PC-3 (cell line): ENCODE measurements around the gene ATG4B. TPM values are rescaled to one million over a fixed set of nuclear protein-coding genes. Genes with fewer than 3 reads are reported as not detected.

ENCODE experiments used
- ATAC-seq: fragments of 200-7000 bp; cut with Tn5 transposase; 2 replicates; pipeline ENCODE4 v1.9.1; 2020; ENCODE audit warnings: mild to moderate bottlenecking, moderate library complexity
- BruUV-seq: library from RNA; stranded (reverse); fragments of 400-500 nt; replicated peaks from 2 replicates; lab custom pipeline; 2021; lab: Mats Ljungman, UMichigan
- CTCF ChIA-PET: fragments of 300-600 bp; sonication (Branson Sonifier 250); formaldehyde crosslinking; loops from one replicate; lab custom pipeline; 2022; ENCODE audit warnings: antibody characterized with exemption; lab: Charles Lee
- POLR2A ChIA-PET: fragments of 300-600 bp; sonication (Branson Sonifier 250); formaldehyde crosslinking; loops from one replicate; lab custom pipeline; 2022; ENCODE audit warnings: antibody characterized with exemption; ENCODE audit not compliant: unreplicated experiment; lab: Charles Lee
- DNase-seq: peaks from one replicate; pipeline ENCODE4 v3.0.0-alpha.2; 2015
- H2AFZ ChIP-seq: fragments of 300-600 bp; sonication (generic); 2 replicates; pipeline ENCODE4 v1.6.0; 2016; ENCODE audit warnings: antibody characterized with exemption, low read length
- H3F3A ChIP-seq: fragments of 300-600 bp; sonication (generic); one replicate; pipeline ENCODE4 v1.6.0; 2017; ENCODE audit warnings: antibody characterized with exemption, low read length, control low read depth, mild to moderate bottlenecking; ENCODE audit not compliant: unreplicated experiment
- H3K27ac ChIP-seq: fragments of 300-600 bp; sonication (generic); 2 replicates; pipeline ENCODE4 v1.5.1; 2016; ENCODE audit warnings: mild to moderate bottlenecking, low read length
- H3K27me3 ChIP-seq: fragments of 300-600 bp; sonication (generic); 2 replicates; pipeline ENCODE4 v1.6.1; 2016; ENCODE audit warnings: low read length, mixed read lengths
- H3K36me3 ChIP-seq: fragments of 300-600 bp; sonication (generic); 2 replicates; pipeline ENCODE4 v1.6.1; 2016; ENCODE audit warnings: low read depth, mixed run types, low read length, mixed read lengths
- H3K4me1 ChIP-seq: fragments of 300-600 bp; sonication (generic); 2 replicates; pipeline ENCODE4 v1.5.1; 2016; ENCODE audit warnings: low read length; ENCODE audit not compliant: insufficient read depth
- H3K4me2 ChIP-seq: fragments of 300-600 bp; sonication (generic); 2 replicates; pipeline ENCODE4 v1.6.0; 2016; ENCODE audit warnings: low read length
- H3K4me3 ChIP-seq: fragments of 300-600 bp; sonication (generic); 2 replicates; pipeline ENCODE4 v1.5.1; 2016; ENCODE audit warnings: mild to moderate bottlenecking, low read length, mixed read lengths
- H3K79me2 ChIP-seq: fragments of 300-600 bp; sonication (generic); 2 replicates; pipeline ENCODE4 v1.6.1; 2017; ENCODE audit warnings: low read length, mixed read lengths
- H3K9ac ChIP-seq: fragments of 300-600 bp; sonication (generic); 2 replicates; pipeline ENCODE4 v1.6.0; 2016; ENCODE audit warnings: mild to moderate bottlenecking, low read length
- H3K9me2 ChIP-seq: fragments of 300-600 bp; sonication (generic); replicated peaks from 2 replicates; pipeline ENCODE4 v1.6.1; 2016; ENCODE audit warnings: mixed run types, low read length, mixed read lengths
- H3K9me3 ChIP-seq: fragments of 300-600 bp; sonication (generic); 2 replicates; pipeline ENCODE4 v1.6.1; 2016; ENCODE audit warnings: low read length, mixed read lengths
- H4K20me1 ChIP-seq: fragments of 300-600 bp; sonication (generic); 2 replicates; pipeline ENCODE4 v1.6.1; 2016; ENCODE audit warnings: low read length, mixed read lengths
- CTCF ChIP-seq: fragments of 300-600 bp; sonication (generic); conservative IDR thresholded peaks from 2 replicates; pipeline ENCODE4 v1.5.1; 2017; ENCODE audit warnings: antibody characterized with exemption, low read depth, mild to moderate bottlenecking, low read length
- EZH2 ChIP-seq: fragments of 300-600 bp; sonication (generic); IDR thresholded peaks from one replicate; pipeline ENCODE4 v1.6.1; 2017; ENCODE audit warnings: antibody characterized with exemption, mild to moderate bottlenecking, low read length; ENCODE audit not compliant: unreplicated experiment
- EZH2phosphoT487 ChIP-seq: fragments of 300-600 bp; sonication (generic); IDR thresholded peaks from 2 replicates; pipeline ENCODE4 v1.6.1; 2018; ENCODE audit warnings: mild to moderate bottlenecking, antibody characterized with exemption, low read length, borderline replicate concordance
- intact Hi-C: fragments of 100-400 bp; cut with micrococcal nuclease; formaldehyde crosslinking; loops from 2 replicates; pipeline ENCODE4 v1.9.0; 2023
- total RNA-seq: library from RNA; depleted of rRNA; stranded (reverse); fragments of >200 nt; gene quantifications from 2 replicates; pipeline ENCODE4 v1.2.3, GENCODE V29; 2014

ATG4B gene
- total RNA-seq, 1 experiment from 2014 or later, result 83.0 TPM

- ChIA-PET POLR2A (no interaction called here), CTCF (no interaction called here)
- TF ChIP-seq CTCF, result no peak
- intact Hi-C loops, result no loop called here
- Histone ChIP-seq H2AFZ (no peak overlapping the region), H3K9me2 (no peaks in the 10 kb centered on the region), H3K4me3 (no peak overlapping the region), H3K27ac (no peak overlapping the region), H3F3A (no peaks in the 10 kb centered on the region), H3K79me2 (no peaks in the 10 kb centered on the region), H4K20me1 (no peaks in the 10 kb centered on the region), H3K36me3 (peaks cover 21% of the 10 kb centered on the region), H3K9me3 (no peaks in the 10 kb centered on the region), H3K4me2 (no peak overlapping the region), H3K27me3 (no peaks in the 10 kb centered on the region), H3K4me1 (no peaks in the 10 kb centered on the region), H3K9ac (no peak overlapping the region)
- ATAC-seq, result no peak
- DNase-seq, result no peak
- BruUV-seq, result no TSS peak
Observed at GRCh38 chr2:241720099-241720498, 82.6 kb downstream of the ATG4B start.

DNA sequence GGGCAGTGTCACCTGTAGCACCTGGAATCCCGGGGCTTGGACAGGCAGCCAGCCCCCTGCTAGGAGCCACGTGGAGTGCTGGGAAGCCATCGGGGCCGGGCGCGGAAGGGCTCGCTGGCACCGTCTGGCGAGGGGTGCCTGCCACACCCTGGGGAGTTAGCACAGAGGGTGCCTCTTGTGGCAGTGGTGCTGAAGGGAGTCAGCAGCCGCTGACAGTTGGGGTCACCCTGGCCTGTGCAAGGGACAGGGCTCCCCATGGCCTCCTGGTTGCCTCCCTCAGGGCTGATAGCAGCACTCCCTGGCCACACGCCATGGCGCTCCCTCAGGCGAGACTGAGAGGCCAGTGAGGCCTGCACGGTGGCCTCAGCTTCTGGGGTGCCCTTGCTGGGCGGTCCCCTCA, 83.1 kb downstream of the ATG4B start:
- Histone ChIP-seq H3K27ac (no peak overlapping the region), H3K4me1 (no peaks in the 10 kb centered on the region), H3F3A (no peaks in the 10 kb centered on the region), H3K36me3 (peaks cover 21% of the 10 kb centered on the region), H3K4me2 (no peak overlapping the region), H3K9me3 (no peaks in the 10 kb centered on the region), H3K79me2 (no peaks in the 10 kb centered on the region), H3K4me3 (no peak overlapping the region), H4K20me1 (no peaks in the 10 kb centered on the region), H3K9ac (no peak overlapping the region), H3K27me3 (no peaks in the 10 kb centered on the region), H2AFZ (no peak overlapping the region), H3K9me2 (no peaks in the 10 kb centered on the region)
- intact Hi-C loops, result no loop called here
- POLR2A ChIA-PET, result no interaction called here
- CTCF ChIA-PET, result no interaction called here
- no peak for ATAC-seq
- TF ChIP-seq CTCF, result no peak
- no peak for TF ChIP-seq EZH2phosphoT487
- no peak for TF ChIP-seq EZH2
- no peak for DNase-seq
- BruUV-seq, result no TSS peak

GRCh38 chr2:241721852-241722251, 84.4 kb downstream of the ATG4B start:
- no peak overlapping the region for H3K9ac ChIP-seq
- ATAC-seq, result no peak
- no peak for DNase-seq
- intact Hi-C loops, result no loop called here
- H3K27me3 ChIP-seq, result no peaks in the 10 kb centered on the region
- H3K9me2 ChIP-seq, result no peaks in the 10 kb centered on the region
- no peaks in the 10 kb centered on the region for H3K4me1 ChIP-seq
- H3K36me3 ChIP-seq, result peaks cover 21% of the 10 kb centered on the region
- no peaks in the 10 kb centered on the region for H3F3A ChIP-seq
- no peak overlapping the region for H2AFZ ChIP-seq
- BruUV-seq, result no TSS peak
- no peaks in the 10 kb centered on the region for H4K20me1 ChIP-seq
- no peak overlapping the region for H3K4me3 ChIP-seq
- H3K9me3 ChIP-seq, result no peaks in the 10 kb centered on the region
- CTCF ChIA-PET, result no interaction called here
- no peak overlapping the region for H3K4me2 ChIP-seq
- POLR2A ChIA-PET, result no interaction called here
- TF ChIP-seq CTCF (no peak), EZH2 (no peak), EZH2phosphoT487 (no peak)
- H3K79me2 ChIP-seq, result no peaks in the 10 kb centered on the region
- no peak overlapping the region for H3K27ac ChIP-seq
